Neural cell (in vitro differentiated cells): Measurements from ENCODE around the gene ELANE. TPM values are rescaled to one million over a fixed set of nuclear protein-coding genes. Genes with fewer than 3 reads are reported as not detected.
A peak's percentile ranks its signal among the peaks of the same experiment; 100 is the strongest.

ENCODE experiments used
- H2AFZ ChIP-seq: fragments of 200-600, 300-800 bp; sonication (generic), shearing (Covaris generic); 2 replicates; pipeline ENCODE4 v1.6.0; 2014; ENCODE audit warnings: low read depth, mild to moderate bottlenecking, antibody characterized with exemption, low read length, moderate library complexity
- H3F3A ChIP-seq: fragments of 200-600 bp; shearing (Covaris generic); 2 replicates; pipeline ENCODE4 v1.6.1; 2016; ENCODE audit warnings: mild to moderate bottlenecking, moderate library complexity, mixed read lengths, antibody characterized with exemption, low read length; ENCODE audit not compliant: insufficient read depth, poor library complexity, severe bottlenecking
- H3K27ac ChIP-seq: fragments of 200-600, 300-800 bp; sonication (generic), shearing (Covaris generic); 2 replicates; pipeline ENCODE4 v1.5.1; 2014; ENCODE audit warnings: mild to moderate bottlenecking, low read length, moderate library complexity
- H3K27me3 ChIP-seq: fragments of 300-800, 200-600 bp; sonication (generic), shearing (Covaris generic); 2 replicates; pipeline ENCODE4 v1.6.0; 2014; ENCODE audit warnings: mild to moderate bottlenecking, low read depth, low read length, moderate library complexity; ENCODE audit not compliant: insufficient read depth
- H3K36me3 ChIP-seq: fragments of 300-800, 200-600 bp; sonication (generic), shearing (Covaris generic); 2 replicates; pipeline ENCODE4 v1.5.1; 2014; ENCODE audit warnings: mild to moderate bottlenecking, antibody characterized with exemption, low read length, moderate library complexity; ENCODE audit not compliant: insufficient read depth
- H3K4me2 ChIP-seq: fragments of 300-800, 200-600 bp; sonication (generic), shearing (Covaris generic); 2 replicates; pipeline ENCODE4 v1.6.0; 2014; ENCODE audit warnings: mild to moderate bottlenecking, low read length
- H3K4me3 ChIP-seq: fragments of 300-800, 200-600 bp; sonication (generic), shearing (Covaris generic); 2 replicates; pipeline ENCODE4 v1.5.1; 2014; ENCODE audit warnings: mild to moderate bottlenecking, low read length, moderate library complexity
- H3K79me2 ChIP-seq: fragments of 200-600 bp; shearing (Covaris generic); replicated peaks from 2 replicates; pipeline ENCODE4 v1.6.0; 2014; ENCODE audit warnings: mild to moderate bottlenecking, low read length, moderate library complexity; ENCODE audit not compliant: insufficient read depth
- H3K9ac ChIP-seq: fragments of 300-800, 200-600 bp; sonication (generic), shearing (Covaris generic); 2 replicates; pipeline ENCODE4 v1.6.1; 2016; ENCODE audit warnings: mild to moderate bottlenecking, low read length, mixed read lengths
- H3K9me2 ChIP-seq: fragments of 200-600 bp; shearing (Covaris generic); 2 replicates; pipeline ENCODE4 v1.6.1; 2016; ENCODE audit warnings: mild to moderate bottlenecking, low read length, mixed read lengths; ENCODE audit not compliant: insufficient read depth
- H3K9me3 ChIP-seq: fragments of 200-600, 300-800 bp; sonication (generic), shearing (Covaris generic); 2 replicates; pipeline ENCODE4 v1.6.1; 2016; ENCODE audit warnings: mild to moderate bottlenecking, mixed run types, low read length, moderate library complexity, mixed read lengths
- H4K20me1 ChIP-seq: fragments of 200-600 bp; shearing (Covaris generic); 2 replicates; pipeline ENCODE4 v1.6.1; 2016; ENCODE audit warnings: mild to moderate bottlenecking, mixed run types; ENCODE audit not compliant: insufficient read depth
- CTCF ChIP-seq: fragments of 450-650 bp; IDR thresholded peaks from 2 replicates; pipeline ENCODE4 v1.5.1; 2014; ENCODE audit warnings: antibody characterized with exemption, mild to moderate bottlenecking, moderate library complexity; ENCODE audit not compliant: poor library complexity, severe bottlenecking
- EP300 ChIP-seq: fragments of 450-650 bp; conservative IDR thresholded peaks from 2 replicates; pipeline ENCODE4 v1.6.1; 2014; ENCODE audit warnings: antibody characterized with exemption, mild to moderate bottlenecking, moderate library complexity; ENCODE audit not compliant: poor library complexity, severe bottlenecking
- EZH2 ChIP-seq: fragments of 200-600, 300-800 bp; shearing (Covaris generic), sonication (generic); IDR thresholded peaks from 2 replicates; pipeline ENCODE4 v1.6.1; 2014; ENCODE audit warnings: antibody characterized with exemption, low read length, borderline replicate concordance, mild to moderate bottlenecking; ENCODE audit not compliant: insufficient read depth, poor library complexity, severe bottlenecking
- MXI1 ChIP-seq: fragments of 450-650 bp; conservative IDR thresholded peaks from 2 replicates; pipeline ENCODE4 v1.6.1; 2014; ENCODE audit warnings: antibody characterized with exemption, mild to moderate bottlenecking; ENCODE audit not compliant: poor library complexity, severe bottlenecking
- POLR2AphosphoS5 ChIP-seq: IDR thresholded peaks from 2 replicates; pipeline ENCODE4 v1.6.1; 2012
- RAD21 ChIP-seq: fragments of 450-650 bp; conservative IDR thresholded peaks from 2 replicates; pipeline ENCODE4 v1.6.1; 2014; ENCODE audit warnings: antibody characterized with exemption, mild to moderate bottlenecking, moderate library complexity
- SMC3 ChIP-seq: fragments of 450-650 bp; conservative IDR thresholded peaks from 2 replicates; pipeline ENCODE4 v1.6.1; 2014; ENCODE audit warnings: antibody characterized with exemption, mild to moderate bottlenecking, moderate library complexity; ENCODE audit not compliant: poor library complexity
- TAF1 ChIP-seq: IDR thresholded peaks from 2 replicates; pipeline ENCODE4 v1.6.1; 2012; ENCODE audit warnings: low read depth
- polyA plus RNA-seq: library from polyadenylated mRNA; depleted of rRNA; stranded (reverse); fragments of >200 nt; gene quantifications from 2 replicates; pipeline ENCODE4 v1.2.3, GENCODE V29; 2014
- TF ChIP-seq, protein P1 (sequence below): IDR thresholded peaks from 2 replicates; pipeline ENCODE4 v1.6.1; 2012; ENCODE audit warnings: borderline replicate concordance

The ELANE gene
- polyA plus RNA-seq, 1 donor from 2014 or later, result not detected

GRCh38 chr19:861756-862580, 9.9 kb downstream of the ELANE start:
- H4K20me1 ChIP-seq, result no peaks in the 10 kb centered on the region
- no peaks in the 10 kb centered on the region for H3K9me2 ChIP-seq
- peak overlapping the region; percentile 46 for H3K4me3 ChIP-seq
- no peak overlapping the region for H3K9ac ChIP-seq
- H3F3A ChIP-seq, result no peaks in the 10 kb centered on the region
- no peaks in the 10 kb centered on the region for H3K9me3 ChIP-seq
- TF ChIP-seq EP300 (no peak), POLR2AphosphoS5 (peak; percentile 26)
- peaks cover 36% of the 10 kb centered on the region for H3K27me3 ChIP-seq
- H3K79me2 ChIP-seq, result no peaks in the 10 kb centered on the region
- H2AFZ ChIP-seq, result no peak overlapping the region
- no peak overlapping the region for H3K4me2 ChIP-seq
- no peaks in the 10 kb centered on the region for H3K36me3 ChIP-seq
- no peak overlapping the region for H3K27ac ChIP-seq

- Histone ChIP-seq H4K20me1 (no peaks in the 10 kb centered on the region), H3K27me3 (peaks cover 36% of the 10 kb centered on the region), H3K36me3 (no peaks in the 10 kb centered on the region), H3K4me3 (no peak overlapping the region), H3K9ac (no peak overlapping the region), H3F3A (no peaks in the 10 kb centered on the region), H3K79me2 (no peaks in the 10 kb centered on the region), H3K9me2 (no peaks in the 10 kb centered on the region), H3K9me3 (no peaks in the 10 kb centered on the region), H2AFZ (no peak overlapping the region), H3K27ac (no peak overlapping the region), H3K4me2 (no peak overlapping the region)
- no peak for TF ChIP-seq SMC3
These were observed 10.6 kb downstream of the ELANE start for GRCh38 chr19:862581-863314.

GRCh38 chr19:863315-863620, 11.2 kb downstream of the ELANE start:
- TF ChIP-seq EP300 (no peak), EZH2 (no peak), POLR2AphosphoS5 (no peak), SMC3 (no peak), CTCF (no peak), RAD21 (no peak), TAF1 (no peak), MXI1 (no peak)
- TF ChIP-seq, protein P1, sequence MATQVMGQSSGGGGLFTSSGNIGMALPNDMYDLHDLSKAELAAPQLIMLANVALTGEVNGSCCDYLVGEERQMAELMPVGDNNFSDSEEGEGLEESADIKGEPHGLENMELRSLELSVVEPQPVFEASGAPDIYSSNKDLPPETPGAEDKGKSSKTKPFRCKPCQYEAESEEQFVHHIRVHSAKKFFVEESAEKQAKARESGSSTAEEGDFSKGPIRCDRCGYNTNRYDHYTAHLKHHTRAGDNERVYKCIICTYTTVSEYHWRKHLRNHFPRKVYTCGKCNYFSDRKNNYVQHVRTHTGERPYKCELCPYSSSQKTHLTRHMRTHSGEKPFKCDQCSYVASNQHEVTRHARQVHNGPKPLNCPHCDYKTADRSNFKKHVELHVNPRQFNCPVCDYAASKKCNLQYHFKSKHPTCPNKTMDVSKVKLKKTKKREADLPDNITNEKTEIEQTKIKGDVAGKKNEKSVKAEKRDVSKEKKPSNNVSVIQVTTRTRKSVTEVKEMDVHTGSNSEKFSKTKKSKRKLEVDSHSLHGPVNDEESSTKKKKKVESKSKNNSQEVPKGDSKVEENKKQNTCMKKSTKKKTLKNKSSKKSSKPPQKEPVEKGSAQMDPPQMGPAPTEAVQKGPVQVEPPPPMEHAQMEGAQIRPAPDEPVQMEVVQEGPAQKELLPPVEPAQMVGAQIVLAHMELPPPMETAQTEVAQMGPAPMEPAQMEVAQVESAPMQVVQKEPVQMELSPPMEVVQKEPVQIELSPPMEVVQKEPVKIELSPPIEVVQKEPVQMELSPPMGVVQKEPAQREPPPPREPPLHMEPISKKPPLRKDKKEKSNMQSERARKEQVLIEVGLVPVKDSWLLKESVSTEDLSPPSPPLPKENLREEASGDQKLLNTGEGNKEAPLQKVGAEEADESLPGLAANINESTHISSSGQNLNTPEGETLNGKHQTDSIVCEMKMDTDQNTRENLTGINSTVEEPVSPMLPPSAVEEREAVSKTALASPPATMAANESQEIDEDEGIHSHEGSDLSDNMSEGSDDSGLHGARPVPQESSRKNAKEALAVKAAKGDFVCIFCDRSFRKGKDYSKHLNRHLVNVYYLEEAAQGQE, result no peak
- Histone ChIP-seq H3F3A (no peaks in the 10 kb centered on the region), H3K4me3 (no peak overlapping the region), H3K36me3 (no peaks in the 10 kb centered on the region), H3K27ac (no peak overlapping the region), H4K20me1 (no peaks in the 10 kb centered on the region), H3K9me3 (no peaks in the 10 kb centered on the region), H2AFZ (no peak overlapping the region), H3K4me2 (no peak overlapping the region), H3K27me3 (peaks cover 34% of the 10 kb centered on the region), H3K9ac (no peak overlapping the region), H3K9me2 (no peaks in the 10 kb centered on the region), H3K79me2 (no peaks in the 10 kb centered on the region)
